Skin of body (tissue), 2 donors: ENCODE measurements around the gene CAPN15. TPM values are rescaled to one million over a fixed set of nuclear protein-coding genes. Genes with fewer than 3 reads are reported as not detected.

Experiments used
- DNase-seq: peaks from one replicate; lab custom pipeline; 2025; lab: John Stamatoyannopoulos, UW
- total RNA-seq: library from RNA; depleted of rRNA; stranded (reverse); fragments of >200 nt; gene quantifications from one replicate; pipeline ENCODE4 v1.2.3, GENCODE V29; 2014

The CAPN15 gene
- total RNA-seq, 1 donor from 2014 or later = 10.2 TPM

- no peak for DNase-seq
Measured at GRCh38 chr16:525123-525519, 2.4 kb upstream of the CAPN15 start.

GRCh38 chr16:525520-526180 lies 1.9 kb upstream of the CAPN15 start:
- DNase-seq = no peak

GRCh38 chr16:526181-527014 lies 1.1 kb upstream of the CAPN15 start:
- no peak for DNase-seq

- DNase-seq = no peak
Measured at GRCh38 chr16:528111-529011, 849 bp downstream of the CAPN15 start.

GRCh38 chr16:529012-529575 lies 1.6 kb downstream of the CAPN15 start:
- DNase-seq = no peak

- no peak for DNase-seq
Measured at GRCh38 chr16:530111-530817, 2.8 kb downstream of the CAPN15 start.

- DNase-seq = no peak
Measured at GRCh38 chr16:531494-532125, 4.1 kb downstream of the CAPN15 start.

GRCh38 chr16:533391-534123 lies 6.0 kb downstream of the CAPN15 start:
- DNase-seq = no peak

GRCh38 chr16:534135-534534 lies 6.6 kb downstream of the CAPN15 start:
- no peak for DNase-seq

- DNase-seq = no peak
Measured at GRCh38 chr16:534856-535445, 7.4 kb downstream of the CAPN15 start.

GRCh38 chr16:535446-536405 lies 8.2 kb downstream of the CAPN15 start:
- DNase-seq = no peak

GRCh38 chr16:536746-537145 lies 9.2 kb downstream of the CAPN15 start:
- no peak for DNase-seq

- DNase-seq = no peak
Measured at GRCh38 chr16:537415-538335, 10.2 kb downstream of the CAPN15 start.

- no peak for DNase-seq
Measured at GRCh38 chr16:539901-540530, 12.5 kb downstream of the CAPN15 start.

GRCh38 chr16:540645-541340 lies 13.3 kb downstream of the CAPN15 start:
- no peak for DNase-seq
